ENCODE results near the gene PC. TPM values are rescaled to one million over a fixed set of nuclear protein-coding genes. Genes with fewer than 3 reads are reported as not detected.

Gene PC
- total and polyA plus RNA-seq, 5 experiments from 2014 or later, result 3.5 to 8.5 (median 6.9) TPM

- no peaks in the 10 kb centered on the region for H3K9me3 Mint-ChIP-seq
- ATAC-seq (no peak), DNase-seq (no peak)
- peaks cover 0 to 2% (median 0%) of the 10 kb centered on the region in 4 donors for H3K4me1 Mint-ChIP-seq
- POLR2A ChIA-PET, result no interaction called here
- no peak overlapping the region for H3K27ac Mint-ChIP-seq
- no peaks in the 10 kb centered on the region for H3K27me3 Mint-ChIP-seq
- H3K4me3 Mint-ChIP-seq, result no peak overlapping the region
- H3K36me3 Mint-ChIP-seq, result no peaks in the 10 kb centered on the region
Observed at GRCh38 chr11:66915046-66915832, 42.9 kb downstream of the PC start.

GRCh38 chr11:66914505-66914904 is 43.7 kb downstream of the PC start:
- Mint-ChIP-seq H3K9me3 (no peaks in the 10 kb centered on the region), H3K4me3 (no peak overlapping the region), H3K4me1 (peaks cover 0 to 2% (median 0%) of the 10 kb centered on the region in 4 donors), H3K36me3 (no peaks in the 10 kb centered on the region), H3K27me3 (no peaks in the 10 kb centered on the region), H3K27ac (no peak overlapping the region)
- ATAC-seq (no peak), DNase-seq (no peak)
- POLR2A ChIA-PET, result no interaction called here

GRCh38 chr11:66912911-66913310 is 45.3 kb downstream of the PC start:
- no peaks in the 10 kb centered on the region for H3K36me3 Mint-ChIP-seq
- H3K27me3 Mint-ChIP-seq, result no peaks in the 10 kb centered on the region
- POLR2A ChIA-PET, result interaction anchor here (0.6 kb wide), 1 partner anchor 342 kb away, joined by 4 read pairs; no protein-coding TSS in a partner anchor
- peak overlapping the region in 1 of 10 donors; percentile 2 for H3K27ac Mint-ChIP-seq
- no peaks in the 10 kb centered on the region for H3K9me3 Mint-ChIP-seq
- H3K4me3 Mint-ChIP-seq, result no peak overlapping the region
- DNase-seq, result no peak
- ATAC-seq, result no peak
- H3K4me1 Mint-ChIP-seq, result peaks cover 0 to 5% (median 0%) of the 10 kb centered on the region in 4 donors

GRCh38 chr11:66912361-66912760 is 45.8 kb downstream of the PC start:
- no peaks in the 10 kb centered on the region for H3K36me3 Mint-ChIP-seq
- no peak overlapping the region for H3K4me3 Mint-ChIP-seq
- H3K27me3 Mint-ChIP-seq, result no peaks in the 10 kb centered on the region
- H3K4me1 Mint-ChIP-seq, result peaks cover 0 to 5% (median 0%) of the 10 kb centered on the region in 4 donors
- ATAC-seq (no peak), DNase-seq (no peak)
- H3K9me3 Mint-ChIP-seq, result no peaks in the 10 kb centered on the region
- peak overlapping the region in 1 of 10 donors; percentile 2 for H3K27ac Mint-ChIP-seq
- POLR2A ChIA-PET, result no interaction called here

- Mint-ChIP-seq H3K27me3 (peaks cover 0 to 1% (median 0%) of the 10 kb centered on the region in 5 donors), H3K4me3 (no peak overlapping the region), H3K27ac (no peak overlapping the region), H3K36me3 (no peaks in the 10 kb centered on the region), H3K9me3 (no peaks in the 10 kb centered on the region), H3K4me1 (peaks cover 0 to 4% (median 0%) of the 10 kb centered on the region in 4 donors)
- no peak for DNase-seq
- ATAC-seq, result no peak
- POLR2A ChIA-PET, result interaction anchor here (0.6 kb wide), 1 partner anchor 12 kb away, joined by 5 read pairs; no protein-coding TSS in a partner anchor
Observed at GRCh38 chr11:66910669-66911068, 47.5 kb downstream of the PC start.

- H3K27me3 Mint-ChIP-seq, result peaks cover 0 to 5% (median 0%) of the 10 kb centered on the region in 5 donors
- peaks cover 0 to 4% (median 0%) of the 10 kb centered on the region in 4 donors for H3K4me1 Mint-ChIP-seq
- peak overlapping the region in 1 of 10 donors; percentile 59 for H3K27ac Mint-ChIP-seq
- H3K36me3 Mint-ChIP-seq, result no peaks in the 10 kb centered on the region
- H3K4me3 Mint-ChIP-seq, result no peak overlapping the region
- POLR2A ChIA-PET, result no interaction called here
- H3K9me3 Mint-ChIP-seq, result no peaks in the 10 kb centered on the region
- DNase-seq (no peak), ATAC-seq (no peak)
Observed at GRCh38 chr11:66910016-66910415, 48.2 kb downstream of the PC start.

- peaks cover 0 to 4% (median 0%) of the 10 kb centered on the region in 4 donors for H3K4me1 Mint-ChIP-seq
- ATAC-seq (no peak), DNase-seq (no peak)
- no peaks in the 10 kb centered on the region for H3K36me3 Mint-ChIP-seq
- peaks cover 0 to 5% (median 0%) of the 10 kb centered on the region in 5 donors for H3K27me3 Mint-ChIP-seq
- H3K9me3 Mint-ChIP-seq, result no peaks in the 10 kb centered on the region
- no peak overlapping the region for H3K4me3 Mint-ChIP-seq
- peak overlapping the region in 2 of 10 donors; percentile 56 to 59 for H3K27ac Mint-ChIP-seq
- POLR2A ChIA-PET, result no interaction called here
Observed at GRCh38 chr11:66909181-66909580, 49.0 kb downstream of the PC start.

- DNase-seq (no peak), ATAC-seq (no peak)
- Mint-ChIP-seq H3K4me1 (peaks cover 0 to 4% (median 0%) of the 10 kb centered on the region in 4 donors), H3K27ac (no peak overlapping the region), H3K27me3 (peaks cover 0 to 5% (median 0%) of the 10 kb centered on the region in 5 donors), H3K4me3 (no peak overlapping the region), H3K36me3 (no peaks in the 10 kb centered on the region), H3K9me3 (no peaks in the 10 kb centered on the region)
- POLR2A ChIA-PET, result no interaction called here
Observed at GRCh38 chr11:66907751-66908630, 50.2 kb downstream of the PC start.

- POLR2A ChIA-PET, result interaction anchor here (0.5 kb wide), 1 partner anchor 12 kb away, joined by 3 read pairs; no protein-coding TSS in a partner anchor
- Mint-ChIP-seq H3K4me1 (peaks cover 0 to 4% (median 0%) of the 10 kb centered on the region in 4 donors), H3K9me3 (no peaks in the 10 kb centered on the region), H3K27ac (no peak overlapping the region), H3K36me3 (no peaks in the 10 kb centered on the region), H3K4me3 (no peak overlapping the region), H3K27me3 (peaks cover 0 to 5% (median 0%) of the 10 kb centered on the region in 5 donors)
- ATAC-seq (no peak), DNase-seq (no peak)
Observed at GRCh38 chr11:66906061-66906733, 52.0 kb downstream of the PC start.

GRCh38 chr11:66905631-66906030 is 52.6 kb downstream of the PC start:
- no peak overlapping the region for H3K27ac Mint-ChIP-seq
- H3K4me3 Mint-ChIP-seq, result no peak overlapping the region
- H3K9me3 Mint-ChIP-seq, result no peaks in the 10 kb centered on the region
- H3K27me3 Mint-ChIP-seq, result peaks cover 0 to 5% (median 0%) of the 10 kb centered on the region in 5 donors
- DNase-seq, result no peak
- POLR2A ChIA-PET, result interaction anchor here (0.5 kb wide), 1 partner anchor 13 kb away, joined by 3 read pairs; no protein-coding TSS in a partner anchor
- H3K36me3 Mint-ChIP-seq, result no peaks in the 10 kb centered on the region
- peaks cover 0 to 4% (median 0%) of the 10 kb centered on the region in 4 donors for H3K4me1 Mint-ChIP-seq
- ATAC-seq, result no peak

GRCh38 chr11:66904981-66905521 is 53.1 kb downstream of the PC start:
- ATAC-seq (no peak), DNase-seq (no peak)
- H3K36me3 Mint-ChIP-seq, result no peaks in the 10 kb centered on the region
- POLR2A ChIA-PET, result no interaction called here
- H3K9me3 Mint-ChIP-seq, result no peaks in the 10 kb centered on the region
- H3K27ac Mint-ChIP-seq, result no peak overlapping the region
- H3K27me3 Mint-ChIP-seq, result peaks cover 0 to 5% (median 0%) of the 10 kb centered on the region in 5 donors
- H3K4me1 Mint-ChIP-seq, result peaks cover 0 to 4% (median 0%) of the 10 kb centered on the region in 4 donors
- H3K4me3 Mint-ChIP-seq, result no peak overlapping the region

GRCh38 chr11:66904561-66904960 is 53.6 kb downstream of the PC start:
- ATAC-seq (no peak), DNase-seq (no peak)
- no peak overlapping the region for H3K4me3 Mint-ChIP-seq
- H3K27ac Mint-ChIP-seq, result no peak overlapping the region
- H3K36me3 Mint-ChIP-seq, result no peaks in the 10 kb centered on the region
- peaks cover 0 to 4% (median 0%) of the 10 kb centered on the region in 4 donors for H3K4me1 Mint-ChIP-seq
- H3K27me3 Mint-ChIP-seq, result peaks cover 0 to 5% (median 0%) of the 10 kb centered on the region in 5 donors
- POLR2A ChIA-PET, result no interaction called here
- no peaks in the 10 kb centered on the region for H3K9me3 Mint-ChIP-seq
